ENCODE measurements around the gene MOSPD3.

DNA sequence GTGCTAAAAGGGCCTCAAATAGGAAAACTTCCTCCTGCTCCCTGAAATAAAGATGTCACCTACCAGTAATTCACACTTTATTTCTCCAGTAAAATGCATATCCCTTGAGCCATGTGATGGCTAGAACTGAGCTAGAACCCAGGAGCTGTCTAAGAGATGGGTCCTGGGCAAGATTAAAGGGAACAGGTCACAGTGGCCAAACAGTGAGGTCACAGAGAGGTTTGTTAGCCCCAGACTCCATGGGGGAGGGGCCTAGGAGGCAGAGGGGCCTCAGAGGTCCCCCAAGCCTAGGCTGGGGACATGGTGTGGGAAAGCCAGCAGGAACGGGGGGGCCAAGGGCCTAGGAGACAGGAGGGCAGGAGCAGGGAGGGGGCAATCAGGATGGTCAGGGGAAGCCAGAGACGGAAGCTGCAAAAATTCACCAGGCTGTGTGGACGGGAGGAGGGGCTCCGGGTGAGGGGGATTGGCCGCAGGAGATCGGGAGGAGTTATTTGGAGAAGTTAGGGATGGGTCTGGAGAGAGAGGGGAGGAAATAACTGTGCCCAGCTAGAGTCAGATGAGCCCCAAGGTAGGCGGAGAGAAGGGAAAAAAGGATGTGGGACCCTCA, 22.9 kb upstream of the MOSPD3 start:
- TF ChIP-seq EZH2 (IDR thresholded peaks at IDR 0.05; ENCODE audit: borderline replicate concordance, insufficient read depth, low read length, poor library complexity, severe bottlenecking) (no peak), RAD21 (conservative IDR thresholded peaks at IDR 0.05) (no peak), EP300 (conservative IDR thresholded peaks at IDR 0.05; ENCODE audit: poor library complexity, severe bottlenecking) (no peak)
- TF ChIP-seq, protein P1, sequence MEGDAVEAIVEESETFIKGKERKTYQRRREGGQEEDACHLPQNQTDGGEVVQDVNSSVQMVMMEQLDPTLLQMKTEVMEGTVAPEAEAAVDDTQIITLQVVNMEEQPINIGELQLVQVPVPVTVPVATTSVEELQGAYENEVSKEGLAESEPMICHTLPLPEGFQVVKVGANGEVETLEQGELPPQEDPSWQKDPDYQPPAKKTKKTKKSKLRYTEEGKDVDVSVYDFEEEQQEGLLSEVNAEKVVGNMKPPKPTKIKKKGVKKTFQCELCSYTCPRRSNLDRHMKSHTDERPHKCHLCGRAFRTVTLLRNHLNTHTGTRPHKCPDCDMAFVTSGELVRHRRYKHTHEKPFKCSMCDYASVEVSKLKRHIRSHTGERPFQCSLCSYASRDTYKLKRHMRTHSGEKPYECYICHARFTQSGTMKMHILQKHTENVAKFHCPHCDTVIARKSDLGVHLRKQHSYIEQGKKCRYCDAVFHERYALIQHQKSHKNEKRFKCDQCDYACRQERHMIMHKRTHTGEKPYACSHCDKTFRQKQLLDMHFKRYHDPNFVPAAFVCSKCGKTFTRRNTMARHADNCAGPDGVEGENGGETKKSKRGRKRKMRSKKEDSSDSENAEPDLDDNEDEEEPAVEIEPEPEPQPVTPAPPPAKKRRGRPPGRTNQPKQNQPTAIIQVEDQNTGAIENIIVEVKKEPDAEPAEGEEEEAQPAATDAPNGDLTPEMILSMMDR (IDR thresholded peaks at IDR 0.05; ENCODE audit: poor library complexity, severe bottlenecking): no peak
- TF ChIP-seq, protein P2, sequence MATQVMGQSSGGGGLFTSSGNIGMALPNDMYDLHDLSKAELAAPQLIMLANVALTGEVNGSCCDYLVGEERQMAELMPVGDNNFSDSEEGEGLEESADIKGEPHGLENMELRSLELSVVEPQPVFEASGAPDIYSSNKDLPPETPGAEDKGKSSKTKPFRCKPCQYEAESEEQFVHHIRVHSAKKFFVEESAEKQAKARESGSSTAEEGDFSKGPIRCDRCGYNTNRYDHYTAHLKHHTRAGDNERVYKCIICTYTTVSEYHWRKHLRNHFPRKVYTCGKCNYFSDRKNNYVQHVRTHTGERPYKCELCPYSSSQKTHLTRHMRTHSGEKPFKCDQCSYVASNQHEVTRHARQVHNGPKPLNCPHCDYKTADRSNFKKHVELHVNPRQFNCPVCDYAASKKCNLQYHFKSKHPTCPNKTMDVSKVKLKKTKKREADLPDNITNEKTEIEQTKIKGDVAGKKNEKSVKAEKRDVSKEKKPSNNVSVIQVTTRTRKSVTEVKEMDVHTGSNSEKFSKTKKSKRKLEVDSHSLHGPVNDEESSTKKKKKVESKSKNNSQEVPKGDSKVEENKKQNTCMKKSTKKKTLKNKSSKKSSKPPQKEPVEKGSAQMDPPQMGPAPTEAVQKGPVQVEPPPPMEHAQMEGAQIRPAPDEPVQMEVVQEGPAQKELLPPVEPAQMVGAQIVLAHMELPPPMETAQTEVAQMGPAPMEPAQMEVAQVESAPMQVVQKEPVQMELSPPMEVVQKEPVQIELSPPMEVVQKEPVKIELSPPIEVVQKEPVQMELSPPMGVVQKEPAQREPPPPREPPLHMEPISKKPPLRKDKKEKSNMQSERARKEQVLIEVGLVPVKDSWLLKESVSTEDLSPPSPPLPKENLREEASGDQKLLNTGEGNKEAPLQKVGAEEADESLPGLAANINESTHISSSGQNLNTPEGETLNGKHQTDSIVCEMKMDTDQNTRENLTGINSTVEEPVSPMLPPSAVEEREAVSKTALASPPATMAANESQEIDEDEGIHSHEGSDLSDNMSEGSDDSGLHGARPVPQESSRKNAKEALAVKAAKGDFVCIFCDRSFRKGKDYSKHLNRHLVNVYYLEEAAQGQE (IDR thresholded peaks at IDR 0.05; ENCODE audit: borderline replicate concordance): no peak
